ENCODE measurements around the gene DUSP23. TPM values are rescaled to one million over a fixed set of nuclear protein-coding genes. Genes with fewer than 3 reads are reported as not detected.

DUSP23 gene
- polyA plus RNA-seq, 1 donor from 2014 or later = 5.4 TPM

DNA sequence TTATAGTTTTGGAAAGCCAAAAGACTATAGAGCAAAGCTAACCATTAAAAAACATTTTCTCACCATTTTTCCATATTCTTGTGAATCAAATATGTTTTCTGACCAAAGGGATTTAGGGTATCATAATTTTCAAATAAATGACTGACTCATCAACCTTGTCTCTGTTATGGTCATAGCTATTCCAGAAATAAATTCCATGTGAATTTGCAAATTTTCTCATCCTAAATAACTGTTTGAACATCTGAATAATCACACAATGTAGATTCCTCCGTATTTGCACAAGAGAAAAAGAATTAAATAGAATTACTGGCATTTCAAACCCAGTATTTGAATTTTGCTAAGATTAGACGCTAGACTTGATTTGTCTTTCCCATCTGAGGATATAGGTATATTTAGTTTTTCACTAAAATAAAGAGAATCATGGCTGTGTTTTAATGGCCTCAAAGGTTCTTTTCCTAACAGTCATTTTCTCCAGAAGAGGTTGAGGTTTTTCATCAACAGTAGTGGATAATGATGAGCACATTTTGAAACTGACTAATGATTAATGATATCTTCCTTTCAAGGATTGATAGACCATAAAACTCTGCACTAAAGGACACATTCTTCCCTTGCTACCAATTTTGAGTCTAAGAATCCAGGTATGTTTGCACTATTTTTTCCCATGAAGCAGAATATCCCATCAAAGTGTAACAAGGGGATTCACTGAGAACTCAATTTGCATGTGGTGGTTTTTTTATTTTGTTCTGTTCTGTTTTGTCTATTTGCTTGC, 9.5 kb upstream of the DUSP23 start:
- H3K4me3 ChIP-seq (ENCODE audit: low read length) = no peak overlapping the region
- H4K20me1 ChIP-seq (ENCODE audit: insufficient read depth) = no peaks in the 10 kb centered on the region
- H3K79me2 ChIP-seq (replicated peaks; ENCODE audit: insufficient read depth, low read length) = no peaks in the 10 kb centered on the region
- H3K27ac ChIP-seq (ENCODE audit: low read length) = no peak overlapping the region
- no peaks in the 10 kb centered on the region for H3K36me3 ChIP-seq (ENCODE audit: insufficient read depth, low read length)
- no peak overlapping the region for H3K9ac ChIP-seq (ENCODE audit: low read length)
- no peaks in the 10 kb centered on the region for H3K9me3 ChIP-seq (ENCODE audit: low read length)
- TF ChIP-seq EZH2 (IDR thresholded peaks at IDR 0.05; ENCODE audit: borderline replicate concordance, insufficient read depth, low read length, poor library complexity, severe bottlenecking) (no peak), MXI1 (conservative IDR thresholded peaks at IDR 0.05; ENCODE audit: poor library complexity, severe bottlenecking) (no peak), POLR2AphosphoS5 (IDR thresholded peaks at IDR 0.05) (no peak), EP300 (conservative IDR thresholded peaks at IDR 0.05; ENCODE audit: poor library complexity, severe bottlenecking) (no peak), TAF1 (IDR thresholded peaks at IDR 0.05; ENCODE audit: low read depth) (no peak), SMC3 (conservative IDR thresholded peaks at IDR 0.05; ENCODE audit: poor library complexity) (no peak), RAD21 (conservative IDR thresholded peaks at IDR 0.05) (no peak)
- TF ChIP-seq, protein P1, sequence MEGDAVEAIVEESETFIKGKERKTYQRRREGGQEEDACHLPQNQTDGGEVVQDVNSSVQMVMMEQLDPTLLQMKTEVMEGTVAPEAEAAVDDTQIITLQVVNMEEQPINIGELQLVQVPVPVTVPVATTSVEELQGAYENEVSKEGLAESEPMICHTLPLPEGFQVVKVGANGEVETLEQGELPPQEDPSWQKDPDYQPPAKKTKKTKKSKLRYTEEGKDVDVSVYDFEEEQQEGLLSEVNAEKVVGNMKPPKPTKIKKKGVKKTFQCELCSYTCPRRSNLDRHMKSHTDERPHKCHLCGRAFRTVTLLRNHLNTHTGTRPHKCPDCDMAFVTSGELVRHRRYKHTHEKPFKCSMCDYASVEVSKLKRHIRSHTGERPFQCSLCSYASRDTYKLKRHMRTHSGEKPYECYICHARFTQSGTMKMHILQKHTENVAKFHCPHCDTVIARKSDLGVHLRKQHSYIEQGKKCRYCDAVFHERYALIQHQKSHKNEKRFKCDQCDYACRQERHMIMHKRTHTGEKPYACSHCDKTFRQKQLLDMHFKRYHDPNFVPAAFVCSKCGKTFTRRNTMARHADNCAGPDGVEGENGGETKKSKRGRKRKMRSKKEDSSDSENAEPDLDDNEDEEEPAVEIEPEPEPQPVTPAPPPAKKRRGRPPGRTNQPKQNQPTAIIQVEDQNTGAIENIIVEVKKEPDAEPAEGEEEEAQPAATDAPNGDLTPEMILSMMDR (IDR thresholded peaks at IDR 0.05; ENCODE audit: poor library complexity, severe bottlenecking) = no peak
- TF ChIP-seq, protein P2, sequence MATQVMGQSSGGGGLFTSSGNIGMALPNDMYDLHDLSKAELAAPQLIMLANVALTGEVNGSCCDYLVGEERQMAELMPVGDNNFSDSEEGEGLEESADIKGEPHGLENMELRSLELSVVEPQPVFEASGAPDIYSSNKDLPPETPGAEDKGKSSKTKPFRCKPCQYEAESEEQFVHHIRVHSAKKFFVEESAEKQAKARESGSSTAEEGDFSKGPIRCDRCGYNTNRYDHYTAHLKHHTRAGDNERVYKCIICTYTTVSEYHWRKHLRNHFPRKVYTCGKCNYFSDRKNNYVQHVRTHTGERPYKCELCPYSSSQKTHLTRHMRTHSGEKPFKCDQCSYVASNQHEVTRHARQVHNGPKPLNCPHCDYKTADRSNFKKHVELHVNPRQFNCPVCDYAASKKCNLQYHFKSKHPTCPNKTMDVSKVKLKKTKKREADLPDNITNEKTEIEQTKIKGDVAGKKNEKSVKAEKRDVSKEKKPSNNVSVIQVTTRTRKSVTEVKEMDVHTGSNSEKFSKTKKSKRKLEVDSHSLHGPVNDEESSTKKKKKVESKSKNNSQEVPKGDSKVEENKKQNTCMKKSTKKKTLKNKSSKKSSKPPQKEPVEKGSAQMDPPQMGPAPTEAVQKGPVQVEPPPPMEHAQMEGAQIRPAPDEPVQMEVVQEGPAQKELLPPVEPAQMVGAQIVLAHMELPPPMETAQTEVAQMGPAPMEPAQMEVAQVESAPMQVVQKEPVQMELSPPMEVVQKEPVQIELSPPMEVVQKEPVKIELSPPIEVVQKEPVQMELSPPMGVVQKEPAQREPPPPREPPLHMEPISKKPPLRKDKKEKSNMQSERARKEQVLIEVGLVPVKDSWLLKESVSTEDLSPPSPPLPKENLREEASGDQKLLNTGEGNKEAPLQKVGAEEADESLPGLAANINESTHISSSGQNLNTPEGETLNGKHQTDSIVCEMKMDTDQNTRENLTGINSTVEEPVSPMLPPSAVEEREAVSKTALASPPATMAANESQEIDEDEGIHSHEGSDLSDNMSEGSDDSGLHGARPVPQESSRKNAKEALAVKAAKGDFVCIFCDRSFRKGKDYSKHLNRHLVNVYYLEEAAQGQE (IDR thresholded peaks at IDR 0.05; ENCODE audit: borderline replicate concordance) = no peak
- no peaks in the 10 kb centered on the region for H3F3A ChIP-seq (ENCODE audit: insufficient read depth, low read length, poor library complexity, severe bottlenecking)
- H3K27me3 ChIP-seq (ENCODE audit: insufficient read depth, low read depth, low read length) = no peaks in the 10 kb centered on the region
- H2AFZ ChIP-seq (ENCODE audit: low read depth, low read length) = no peak overlapping the region
- H3K4me2 ChIP-seq (ENCODE audit: low read length) = no peak overlapping the region
- H3K9me2 ChIP-seq (ENCODE audit: insufficient read depth, low read length) = no peaks in the 10 kb centered on the region

DNA sequence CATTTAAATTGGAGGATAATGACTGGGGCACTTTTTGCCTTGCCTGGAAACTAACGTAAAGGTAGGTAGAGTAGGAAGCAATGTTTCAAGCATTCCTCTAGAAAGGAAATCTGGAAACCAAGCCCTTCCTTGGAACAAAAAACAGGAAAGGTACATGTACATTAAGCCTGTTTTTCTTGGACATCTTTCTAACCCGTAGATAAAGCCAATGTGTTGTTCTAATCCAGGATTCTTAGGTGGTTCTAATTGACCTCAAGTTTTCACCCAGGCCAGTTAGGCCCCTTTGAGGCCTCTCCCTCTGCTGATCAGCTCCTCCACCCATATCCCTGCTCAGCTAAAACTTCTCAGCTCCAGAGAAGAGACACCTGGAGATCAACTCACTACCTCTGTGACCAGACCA, 6.3 kb upstream of the DUSP23 start:
- H3F3A ChIP-seq (ENCODE audit: insufficient read depth, low read length, poor library complexity, severe bottlenecking) = no peaks in the 10 kb centered on the region
- TF ChIP-seq RAD21 (conservative IDR thresholded peaks at IDR 0.05) (no peak), SMC3 (conservative IDR thresholded peaks at IDR 0.05; ENCODE audit: poor library complexity) (no peak), EP300 (conservative IDR thresholded peaks at IDR 0.05; ENCODE audit: poor library complexity, severe bottlenecking) (no peak), MXI1 (conservative IDR thresholded peaks at IDR 0.05; ENCODE audit: poor library complexity, severe bottlenecking) (no peak), EZH2 (IDR thresholded peaks at IDR 0.05; ENCODE audit: borderline replicate concordance, insufficient read depth, low read length, poor library complexity, severe bottlenecking) (no peak), POLR2AphosphoS5 (IDR thresholded peaks at IDR 0.05) (no peak), TAF1 (IDR thresholded peaks at IDR 0.05; ENCODE audit: low read depth) (no peak)
- TF ChIP-seq, protein P1 (IDR thresholded peaks at IDR 0.05; ENCODE audit: poor library complexity, severe bottlenecking) = no peak
- TF ChIP-seq, protein P2 (IDR thresholded peaks at IDR 0.05; ENCODE audit: borderline replicate concordance) = no peak
- no peak overlapping the region for H3K9ac ChIP-seq (ENCODE audit: low read length)
- no peak overlapping the region for H3K27ac ChIP-seq (ENCODE audit: low read length)
- H3K9me3 ChIP-seq (ENCODE audit: low read length) = no peaks in the 10 kb centered on the region
- no peaks in the 10 kb centered on the region for H3K79me2 ChIP-seq (replicated peaks; ENCODE audit: insufficient read depth, low read length)
- H3K4me3 ChIP-seq (ENCODE audit: low read length) = no peak overlapping the region
- no peaks in the 10 kb centered on the region for H3K27me3 ChIP-seq (ENCODE audit: insufficient read depth, low read depth, low read length)
- H3K36me3 ChIP-seq (ENCODE audit: insufficient read depth, low read length) = no peaks in the 10 kb centered on the region
- no peaks in the 10 kb centered on the region for H3K9me2 ChIP-seq (ENCODE audit: insufficient read depth, low read length)
- H3K4me2 ChIP-seq (ENCODE audit: low read length) = no peak overlapping the region
- no peak overlapping the region for H2AFZ ChIP-seq (ENCODE audit: low read depth, low read length)
- no peaks in the 10 kb centered on the region for H4K20me1 ChIP-seq (ENCODE audit: insufficient read depth)

Data from neural cell (in vitro differentiated cells).